ENCODE measurements around the gene CAMK2B. TPM values are rescaled to one million over a fixed set of nuclear protein-coding genes. Genes with fewer than 3 reads are reported as not detected.
"Not testable (repeated sequence)": the region's sequence is repeated elsewhere in the genome, so short reads cannot be mapped to it uniquely, and the experiment has no call there.

The CAMK2B gene
- total and polyA plus RNA-seq, 7 experiments from 2014 or later: 0.12 to 0.61 TPM; not detected in 5

DNA sequence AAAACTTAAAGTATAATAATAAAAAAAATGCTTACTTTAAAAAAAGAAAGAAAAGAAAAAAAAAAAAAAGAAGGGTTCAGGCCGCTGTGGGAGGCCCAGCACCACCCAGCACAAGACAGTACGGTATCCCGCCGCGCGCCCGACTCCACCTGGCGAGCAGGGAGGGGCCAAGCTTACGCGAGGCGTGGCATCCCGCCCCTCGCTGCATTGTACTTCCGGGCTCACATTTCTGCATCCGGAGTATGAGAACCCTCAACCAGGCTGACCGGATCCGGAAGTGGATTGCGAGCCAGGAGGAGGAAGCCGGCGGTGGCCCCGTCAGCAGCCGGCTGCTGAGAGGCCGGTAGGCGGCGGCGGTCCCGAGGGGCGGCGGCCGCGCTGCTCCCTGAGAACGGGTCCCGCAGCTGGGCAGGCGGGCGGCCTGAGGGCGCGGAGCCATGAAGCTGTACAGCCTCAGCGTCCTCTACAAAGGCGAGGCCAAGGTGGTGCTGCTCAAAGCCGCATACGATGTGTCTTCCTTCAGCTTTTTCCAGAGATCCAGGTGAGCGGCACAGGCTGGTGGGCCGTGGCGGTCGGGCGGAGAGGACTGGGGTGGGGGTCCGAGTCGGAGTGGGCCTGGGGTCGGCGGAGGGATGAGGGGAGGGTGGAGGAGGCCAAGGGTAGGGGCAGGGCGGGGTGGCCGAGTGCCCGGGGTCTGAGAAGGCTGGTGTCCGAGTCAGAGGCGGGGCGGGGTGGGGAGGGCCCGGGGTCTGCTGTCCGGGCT lies 124.5 kb downstream of the CAMK2B start, which contains the start of gene YKT6:
Gene YKT6, plus strand, starts transcription at position 280 of the 763 bp plus-strand sequence. Its CDS starts 158 bp downstream, at position 438.
- ChIA-PET CTCF (interaction anchor here (0.6 to 1.3 kb wide), 5 partner anchors 18 to 598 kb away, joined by 3 to 6 read pairs (median 4); no protein-coding TSS in a partner anchor), POLR2A (interaction anchor here (0.7 to 2.0 kb wide), 8 partner anchors 10 to 335 kb away, joined by 3 to 12 read pairs (median 4); partner anchors contain the start of genes DBNL, NUDCD3 and POLD2)
- Mint-ChIP-seq H3K4me3 (peak within 1 kb of the TSS; percentile 81 to 90 (median 85)), H3K27ac (peak within 1 kb of the TSS; percentile 19 to 88 (median 63)), H3K27me3 (peaks cover 0 to 7% (median 3%) of the 10 kb centered on the region in 5 donors), H3K4me1 (peaks cover 24 to 38% (median 32%) of the 10 kb centered on the region in 7 donors), H3K36me3 (peaks cover 0 to 17% (median 11%) of the 10 kb centered on the region in 5 donors), H3K9me3 (peaks cover 0 to 2% (median 0%) of the 10 kb centered on the region in 11 donors)
- H3K36me3 ChIP-seq (ENCODE audit: control insufficient read depth in 2 of 3, insufficient read depth in 3 of 3, low read length in 3 of 3): peaks cover 0 to 21% (median 3%) of the 10 kb centered on the region in 3 experiments
- H3K9me3 ChIP-seq (ENCODE audit: control insufficient read depth in 2 of 3, low read length in 3 of 3): no peaks in the 10 kb centered on the region
- intact Hi-C loops (cut with micrococcal nuclease): loop anchor here (1.0 to 5.0 kb wide), 19 partner anchors 54 to 1289 kb away; partner anchors contain the start of genes NUDCD3 (in 2 of the 2), POLD2 (in 2 of the 2), POLM (in 2 of the 2) and C7orf25 (in 1 of the 2)
- H3K4me1 ChIP-seq (ENCODE audit: control insufficient read depth in 2 of 2, insufficient read depth in 2 of 2, low read length in 2 of 2): peaks cover 15 to 16% of the 10 kb centered on the region in 2 donors
- H3K27ac ChIP-seq (ENCODE audit: low read depth, low read length): peak within 1 kb of the TSS; percentile 91
- peak; percentile 99 for ATAC-seq
- no peaks in the 10 kb centered on the region for H3K27me3 ChIP-seq (ENCODE audit: control insufficient read depth in 2 of 2, insufficient read depth in 2 of 2, low read length in 2 of 2)
- peak; percentile 73 to 94 (median 93) for DNase-seq
- H3K4me3 ChIP-seq (ENCODE audit: low read length): peak within 1 kb of the TSS; percentile 95

GRCh38 chr7:44200163-44200562 lies 125.2 kb downstream of the CAMK2B start:
- H3K9me3 ChIP-seq (ENCODE audit: control insufficient read depth in 2 of 3, low read length in 3 of 3); H3K27ac ChIP-seq (ENCODE audit: low read depth, low read length); H3K27me3 Mint-ChIP-seq; ATAC-seq; H3K9me3 Mint-ChIP-seq; DNase-seq; H3K27me3 ChIP-seq (ENCODE audit: control insufficient read depth in 2 of 2, insufficient read depth in 2 of 2, low read length in 2 of 2); H3K4me3 ChIP-seq (ENCODE audit: low read length): not testable (repeated sequence)
- peaks cover 0 to 14% (median 0%) of the 10 kb centered on the region in 3 experiments for H3K36me3 ChIP-seq (ENCODE audit: control insufficient read depth in 2 of 3, insufficient read depth in 3 of 3, low read length in 3 of 3)
- ChIA-PET CTCF (interaction anchor here (0.6 to 0.8 kb wide), 2 partner anchors 18 to 507 kb away, joined by 3 read pairs; no protein-coding TSS in a partner anchor), POLR2A (interaction anchor here (0.7 to 2.0 kb wide), 4 partner anchors 11 to 291 kb away, joined by 3 to 12 read pairs (median 6); partner anchors contain the start of gene NUDCD3)
- peaks cover 15 to 16% of the 10 kb centered on the region in 2 donors for H3K4me1 ChIP-seq (ENCODE audit: control insufficient read depth in 2 of 2, insufficient read depth in 2 of 2, low read length in 2 of 2)
- Mint-ChIP-seq H3K4me1 (peaks cover 24 to 34% (median 31%) of the 10 kb centered on the region in 7 donors), H3K4me3 (peak overlapping the region in 6 of 10 donors; percentile 13 to 82 (median 62)), H3K36me3 (peaks cover 0 to 13% (median 7%) of the 10 kb centered on the region in 5 donors), H3K27ac (peak overlapping the region in 2 of 9 donors; percentile 43 to 52)
- intact Hi-C loops (cut with micrococcal nuclease): loop anchor here (1.0 to 5.0 kb wide), 19 partner anchors 53 to 1288 kb away; partner anchors contain the start of genes POLD2 (in 2 of the 2), POLM (in 2 of the 2), C7orf25 (in 1 of the 2) and DBNL (in 1 of the 2)

GRCh38 chr7:44197474-44197873 lies 127.9 kb downstream of the CAMK2B start:
- Histone ChIP-seq H3K27me3 (ENCODE audit: control insufficient read depth in 2 of 2, insufficient read depth in 2 of 2, low read length in 2 of 2) (peaks cover 0 to under 1% of the 10 kb centered on the region in 2 donors), H3K36me3 (ENCODE audit: control insufficient read depth in 2 of 3, insufficient read depth in 3 of 3, low read length in 3 of 3) (peaks cover 0 to 3% (median 0%) of the 10 kb centered on the region in 3 experiments), H3K9me3 (ENCODE audit: control insufficient read depth in 2 of 3, low read length in 3 of 3) (no peaks in the 10 kb centered on the region), H3K27ac (ENCODE audit: low read depth, low read length) (no peak overlapping the region), H3K4me3 (ENCODE audit: low read length) (no peak overlapping the region), H3K4me1 (ENCODE audit: control insufficient read depth in 2 of 2, insufficient read depth in 2 of 2, low read length in 2 of 2) (peaks cover 10 to 11% of the 10 kb centered on the region in 2 donors)
- ATAC-seq: no peak
- Mint-ChIP-seq H3K36me3 (peaks cover 0 to 3% (median 0%) of the 10 kb centered on the region in 5 donors), H3K4me1 (peaks cover 12 to 18% (median 13%) of the 10 kb centered on the region in 7 donors), H3K27me3 (peaks cover 2 to 9% (median 4%) of the 10 kb centered on the region in 5 donors), H3K4me3 (no peak overlapping the region), H3K27ac (no peak overlapping the region), H3K9me3 (peaks cover 0 to 2% (median 0%) of the 10 kb centered on the region in 11 donors)
- POLR2A ChIA-PET: no interaction called here
- intact Hi-C loops (cut with micrococcal nuclease): loop anchor here in 1 of 2 donors (2.0 kb wide), 1 partner anchor 125 kb away; no protein-coding TSS in a partner anchor
- CTCF ChIA-PET: no interaction called here
- DNase-seq: no peak

- Mint-ChIP-seq H3K4me1 (peaks cover 2 to 9% (median 3%) of the 10 kb centered on the region in 7 donors), H3K27ac (no peak overlapping the region), H3K4me3 (no peak overlapping the region), H3K27me3 (peaks cover 5 to 9% (median 6%) of the 10 kb centered on the region in 5 donors), H3K36me3 (peaks cover 0 to 3% (median 0%) of the 10 kb centered on the region in 5 donors), H3K9me3 (peaks cover 0 to 2% (median 0%) of the 10 kb centered on the region in 11 donors)
- intact Hi-C loops (cut with micrococcal nuclease): loop anchor here (1.0 to 2.0 kb wide), 2 partner anchors 124 kb away; no protein-coding TSS in a partner anchor
- peak in 5 of 9 donors; percentile 10 to 37 (median 27) for DNase-seq
- ATAC-seq: no peak
- Histone ChIP-seq H3K4me1 (ENCODE audit: control insufficient read depth in 2 of 2, insufficient read depth in 2 of 2, low read length in 2 of 2) (peaks cover under 1% of the 10 kb centered on the region in 2 donors), H3K36me3 (ENCODE audit: control insufficient read depth in 2 of 3, insufficient read depth in 3 of 3, low read length in 3 of 3) (peaks cover 0 to 3% (median 0%) of the 10 kb centered on the region in 3 experiments), H3K27ac (ENCODE audit: low read depth, low read length) (no peak overlapping the region), H3K4me3 (ENCODE audit: low read length) (no peak overlapping the region), H3K9me3 (ENCODE audit: control insufficient read depth in 2 of 3, low read length in 3 of 3) (no peaks in the 10 kb centered on the region), H3K27me3 (ENCODE audit: control insufficient read depth in 2 of 2, insufficient read depth in 2 of 2, low read length in 2 of 2) (peaks cover 0 to 3% of the 10 kb centered on the region in 2 donors)
- CTCF ChIA-PET: interaction anchor here (0.6 to 0.7 kb wide), 3 partner anchors 17 to 126 kb away, joined by 3 to 4 read pairs (median 3); no protein-coding TSS in a partner anchor
- POLR2A ChIA-PET: no interaction called here
Observed at GRCh38 chr7:44196450-44196872, 128.9 kb downstream of the CAMK2B start.

GRCh38 chr7:44195889-44196288 lies 129.5 kb downstream of the CAMK2B start:
- Histone ChIP-seq H3K36me3 (ENCODE audit: control insufficient read depth in 2 of 3, insufficient read depth in 3 of 3, low read length in 3 of 3) (peaks cover 0 to under 1% (median 0%) of the 10 kb centered on the region in 3 experiments), H3K4me1 (ENCODE audit: control insufficient read depth in 2 of 2, insufficient read depth in 2 of 2, low read length in 2 of 2) (no peaks in the 10 kb centered on the region), H3K4me3 (ENCODE audit: low read length) (no peak overlapping the region), H3K9me3 (ENCODE audit: control insufficient read depth in 2 of 3, low read length in 3 of 3) (no peaks in the 10 kb centered on the region), H3K27me3 (ENCODE audit: control insufficient read depth in 2 of 2, insufficient read depth in 2 of 2, low read length in 2 of 2) (peaks cover 0 to 3% of the 10 kb centered on the region in 2 donors), H3K27ac (ENCODE audit: low read depth, low read length) (no peak overlapping the region)
- Mint-ChIP-seq H3K4me1 (peaks cover 0 to 8% (median 0%) of the 10 kb centered on the region in 7 donors), H3K27me3 (peaks cover 5 to 9% (median 6%) of the 10 kb centered on the region in 5 donors), H3K9me3 (peaks cover 0 to 2% (median 0%) of the 10 kb centered on the region in 11 donors), H3K4me3 (no peak overlapping the region), H3K36me3 (peaks cover 0 to 3% (median 0%) of the 10 kb centered on the region in 5 donors), H3K27ac (no peak overlapping the region)
- DNase-seq: no peak
- ATAC-seq: no peak
- ChIA-PET CTCF (interaction anchor here (0.6 kb wide), 1 partner anchor 542 kb away, joined by 3 read pairs; no protein-coding TSS in a partner anchor), POLR2A (no interaction called here)
- intact Hi-C loops (cut with micrococcal nuclease): loop anchor here (1.0 to 2.0 kb wide), 2 partner anchors 123 to 124 kb away; no protein-coding TSS in a partner anchor

Data from naive thymus-derived CD4-positive, alpha-beta T cell (primary cell).